GM21619 (cell line): ENCODE results near the gene GMEB2.

Source experiments
- ATAC-seq: cut with Tn5 transposase; IDR thresholded peaks from one replicate; pipeline ENCODE4 v1.9.1; 2021; ENCODE audit not compliant: unreplicated experiment

The GMEB2 gene

GRCh38 chr20:63590218-63591146 is 36.4 kb downstream of the GMEB2 start:
- no peak for ATAC-seq

DNA sequence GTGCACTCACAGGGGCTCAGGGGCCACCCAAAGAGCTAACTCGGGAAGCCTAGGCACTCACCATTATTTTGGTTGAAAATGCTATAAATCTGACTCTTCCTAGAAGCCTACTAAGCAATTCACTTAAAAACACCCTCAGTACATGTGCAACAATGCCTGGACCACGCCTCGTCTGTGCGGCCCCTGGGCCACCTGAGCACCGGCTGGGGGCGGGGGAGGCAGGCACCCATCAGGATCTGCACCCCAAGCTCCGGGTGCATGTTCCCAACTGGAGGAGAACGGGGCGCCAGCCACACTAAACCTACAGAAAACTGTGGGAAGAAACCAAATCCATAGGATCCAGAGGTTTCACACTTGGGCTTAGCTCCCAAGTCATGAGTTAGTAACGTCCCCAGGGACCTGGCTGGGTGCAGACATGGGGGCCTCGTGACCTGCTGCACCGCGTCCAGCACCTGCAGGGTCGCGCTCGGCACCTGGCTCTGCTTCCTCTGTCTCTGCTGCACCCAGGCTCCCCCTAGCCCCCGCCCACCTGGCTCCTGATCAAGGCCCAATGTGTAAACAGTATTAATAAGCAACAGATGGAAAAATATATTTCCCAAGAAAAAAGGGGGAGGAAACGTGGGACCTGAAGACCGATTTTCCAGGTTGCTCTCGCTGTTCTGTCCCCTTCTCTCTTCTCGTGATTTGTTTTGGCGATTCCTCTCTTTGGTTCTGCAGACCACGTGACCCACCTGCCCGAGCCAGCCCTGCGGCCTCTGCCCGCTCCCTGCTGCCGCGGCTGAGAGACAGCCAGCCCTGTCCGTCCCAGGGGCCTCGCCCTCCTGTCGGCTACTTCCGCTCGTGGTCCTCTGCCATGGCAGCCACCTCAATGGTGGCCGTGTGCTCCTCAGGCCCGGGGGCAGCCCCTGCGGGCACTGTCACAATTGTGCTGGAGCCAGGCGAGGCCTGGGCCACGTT is 37.4 kb downstream of the GMEB2 start:
- ATAC-seq = no peak

- ATAC-seq = no peak
Measured at GRCh38 chr20:63588641-63589041, 38.3 kb downstream of the GMEB2 start.

- no peak for ATAC-seq
Measured at GRCh38 chr20:63587776-63588591, 38.9 kb downstream of the GMEB2 start.

GRCh38 chr20:63587256-63587655 is 39.6 kb downstream of the GMEB2 start:
- ATAC-seq = no peak

DNA sequence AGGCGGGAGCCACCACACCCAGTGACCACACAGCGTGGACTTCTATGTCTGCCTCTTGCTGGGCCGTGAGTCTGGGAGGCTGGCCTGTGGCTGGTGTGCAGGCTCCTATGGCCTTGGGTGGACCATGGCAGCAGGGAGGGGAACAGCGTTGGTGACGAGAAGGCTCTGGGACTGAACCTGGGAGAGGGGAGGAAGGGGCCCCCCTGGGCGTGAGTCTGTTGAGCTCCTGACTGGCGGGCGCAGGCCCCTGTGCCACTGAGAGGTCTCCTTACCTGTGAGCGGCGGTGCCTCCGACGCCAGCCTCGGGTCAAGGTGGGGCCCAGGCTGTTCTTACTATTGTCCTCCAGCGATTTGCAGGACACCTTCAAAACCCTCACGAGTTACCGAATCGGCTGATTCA is 40.1 kb downstream of the GMEB2 start:
- ATAC-seq = no peak

- no peak for ATAC-seq
Measured at GRCh38 chr20:63585616-63586565, 41.0 kb downstream of the GMEB2 start.

DNA sequence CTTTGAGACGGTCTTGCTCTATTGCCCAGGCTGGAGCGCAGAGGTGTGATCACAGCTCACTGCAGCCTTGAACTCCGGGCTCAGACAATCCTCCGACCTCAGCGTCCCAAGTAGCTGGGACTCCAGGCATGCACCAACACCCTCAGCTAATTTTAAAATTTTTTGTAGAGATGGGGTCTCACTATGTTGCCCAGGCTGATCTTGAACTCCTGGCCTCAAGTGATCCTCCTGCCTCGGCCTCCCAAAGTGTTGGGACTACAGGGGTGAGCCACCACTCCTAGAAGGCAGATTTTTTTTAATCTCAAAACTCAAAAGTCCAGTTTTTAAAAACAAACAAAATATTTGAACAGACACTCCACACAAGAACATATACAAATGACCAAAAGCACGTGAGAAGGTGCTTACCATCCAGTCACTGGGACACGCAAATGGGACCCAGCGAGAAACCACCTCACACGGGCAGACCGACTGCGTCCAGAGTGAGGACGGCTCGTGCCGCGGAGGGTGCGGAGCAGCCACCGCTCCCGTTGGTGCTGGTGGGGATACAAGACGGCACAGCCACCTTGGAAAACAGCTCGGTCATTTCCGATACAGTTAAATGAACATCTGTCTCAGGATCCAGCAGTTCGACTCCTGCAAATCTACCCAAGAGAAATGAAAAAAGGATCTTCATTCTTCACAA is 44.4 kb downstream of the GMEB2 start:
- ATAC-seq = no peak

DNA sequence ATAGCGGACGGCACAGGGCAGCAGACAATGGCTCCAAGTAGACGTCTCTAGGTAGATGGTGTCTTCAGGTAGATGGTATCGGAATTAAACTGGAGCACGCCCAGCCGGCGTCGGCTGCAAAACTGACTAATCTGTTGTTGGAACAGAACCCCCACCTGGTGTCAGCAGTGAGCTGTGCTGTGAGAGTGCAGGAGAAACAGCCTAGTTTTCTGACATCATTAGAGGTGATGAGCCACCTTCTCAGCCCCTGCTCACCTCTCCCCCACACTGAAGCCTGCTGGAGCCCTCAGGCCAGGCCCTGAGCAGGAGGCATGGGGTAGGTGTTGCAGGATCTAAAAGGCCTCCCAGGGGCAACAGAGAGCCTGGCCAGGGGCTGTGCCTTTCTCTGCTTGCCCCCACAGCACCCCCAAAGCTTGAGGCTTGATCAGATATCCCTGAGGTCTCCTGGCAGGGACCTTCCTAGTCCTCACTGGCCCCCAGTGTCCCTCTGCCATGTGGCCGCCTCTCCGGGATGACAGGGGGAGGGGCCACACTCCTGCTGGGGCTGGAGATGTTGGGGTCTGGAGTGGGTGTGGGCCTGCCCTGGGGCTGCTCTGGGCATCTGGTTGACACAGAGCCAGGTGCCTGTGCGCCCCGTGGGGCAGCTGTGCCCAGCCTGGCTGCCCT is 46.0 kb downstream of the GMEB2 start:
- no peak for ATAC-seq

DNA sequence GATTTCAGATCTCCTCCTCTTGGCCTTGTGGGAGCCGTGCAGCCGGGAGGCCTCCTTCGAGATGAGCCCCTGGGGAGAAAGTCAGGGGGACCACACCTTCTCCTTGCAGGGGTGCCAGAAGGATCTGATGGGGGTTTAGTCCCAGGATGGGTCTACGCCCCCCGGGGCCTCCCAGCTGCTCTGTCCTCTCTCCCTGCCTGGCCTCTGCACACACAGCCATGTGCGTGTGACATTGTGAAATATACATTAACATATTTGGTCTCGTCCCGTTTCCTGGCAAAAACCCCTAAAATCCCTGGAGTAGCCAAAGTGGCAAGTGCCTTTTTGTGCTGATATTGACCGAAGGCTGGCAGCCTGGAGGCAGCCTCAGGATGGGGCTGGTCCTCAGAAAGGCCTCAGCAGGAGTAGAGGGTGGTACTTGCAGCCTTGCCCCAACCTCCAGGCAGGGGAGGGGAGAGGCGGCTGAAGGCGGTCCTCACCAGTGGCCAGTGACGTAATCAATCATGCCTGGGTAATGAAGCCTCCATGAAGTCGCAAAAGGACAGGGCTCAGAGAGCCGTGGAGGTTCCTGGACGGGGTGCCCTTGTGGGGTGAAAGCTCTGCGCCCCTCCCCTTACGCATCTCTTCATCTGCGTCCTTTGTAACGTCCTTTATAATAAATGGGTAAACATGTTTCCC is 47.7 kb downstream of the GMEB2 start:
- no peak for ATAC-seq

DNA sequence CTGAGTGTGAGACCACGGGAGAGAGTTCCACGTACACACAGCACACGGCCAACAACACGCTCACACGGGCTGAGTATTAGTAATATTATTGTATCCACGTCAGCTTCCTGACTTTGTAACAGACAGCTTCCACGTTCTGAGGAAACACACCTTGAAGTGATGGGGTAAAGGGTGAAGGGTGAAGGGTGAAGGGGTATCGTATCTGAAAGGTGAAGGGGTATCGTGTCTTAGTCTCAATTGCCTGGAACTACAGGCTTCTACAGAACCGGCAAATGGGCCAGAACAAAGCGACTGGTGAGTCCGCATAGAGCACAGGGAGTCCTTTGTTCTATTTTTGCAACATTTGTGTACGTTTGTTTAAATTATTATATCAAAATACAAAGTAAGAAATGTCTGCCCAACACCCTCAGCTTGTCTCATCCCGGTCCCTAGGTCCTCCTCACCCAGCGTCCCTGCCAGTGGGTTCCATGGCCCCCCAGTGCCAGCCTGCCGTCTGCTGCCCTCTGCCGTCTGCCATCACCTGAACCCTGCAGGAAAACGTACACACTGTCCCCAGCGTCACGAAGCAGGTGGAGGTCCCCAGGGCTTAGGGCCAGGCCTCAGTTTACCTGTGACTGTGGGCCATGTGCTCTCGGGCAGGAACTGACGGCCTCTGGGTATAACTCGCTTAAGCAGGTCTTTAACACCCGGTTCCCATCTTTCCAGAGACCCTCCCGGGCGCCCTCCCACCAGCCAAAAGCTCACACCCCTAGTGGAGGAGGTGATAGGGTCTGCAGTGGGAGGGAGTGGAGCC is 48.5 kb downstream of the GMEB2 start:
- no peak for ATAC-seq

DNA sequence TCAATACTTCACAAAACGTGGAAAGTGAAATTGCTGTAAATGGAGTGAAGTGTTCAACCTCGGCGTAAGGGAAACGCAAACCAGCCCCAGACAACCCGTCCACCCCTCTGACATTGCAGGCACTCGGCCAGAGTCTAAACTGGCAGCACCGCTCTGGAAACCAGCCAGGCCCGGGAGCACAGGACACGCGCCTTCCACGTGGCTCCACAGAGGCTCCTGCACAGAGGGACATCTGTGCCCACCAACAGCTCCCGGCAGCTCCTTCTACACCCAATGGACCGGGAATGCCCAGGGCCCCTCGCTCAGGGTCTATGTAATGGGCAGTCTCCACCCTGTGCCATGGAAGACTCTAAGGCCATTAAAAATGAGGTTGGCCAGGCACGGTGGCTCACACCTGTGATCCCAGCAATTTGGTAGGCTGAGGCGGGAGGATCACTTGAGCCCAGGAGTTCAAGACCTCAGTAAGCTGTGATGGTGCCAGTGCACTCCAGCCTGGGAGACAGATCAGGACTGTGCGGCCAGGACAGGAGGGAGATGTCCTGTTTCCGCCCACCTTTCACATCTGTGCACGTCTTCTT is 49.5 kb downstream of the GMEB2 start:
- no peak for ATAC-seq

GRCh38 chr20:63576311-63576710 is 50.6 kb downstream of the GMEB2 start:
- ATAC-seq = no peak

GRCh38 chr20:63574829-63575743 is 51.8 kb downstream of the GMEB2 start:
- ATAC-seq = no peak

DNA sequence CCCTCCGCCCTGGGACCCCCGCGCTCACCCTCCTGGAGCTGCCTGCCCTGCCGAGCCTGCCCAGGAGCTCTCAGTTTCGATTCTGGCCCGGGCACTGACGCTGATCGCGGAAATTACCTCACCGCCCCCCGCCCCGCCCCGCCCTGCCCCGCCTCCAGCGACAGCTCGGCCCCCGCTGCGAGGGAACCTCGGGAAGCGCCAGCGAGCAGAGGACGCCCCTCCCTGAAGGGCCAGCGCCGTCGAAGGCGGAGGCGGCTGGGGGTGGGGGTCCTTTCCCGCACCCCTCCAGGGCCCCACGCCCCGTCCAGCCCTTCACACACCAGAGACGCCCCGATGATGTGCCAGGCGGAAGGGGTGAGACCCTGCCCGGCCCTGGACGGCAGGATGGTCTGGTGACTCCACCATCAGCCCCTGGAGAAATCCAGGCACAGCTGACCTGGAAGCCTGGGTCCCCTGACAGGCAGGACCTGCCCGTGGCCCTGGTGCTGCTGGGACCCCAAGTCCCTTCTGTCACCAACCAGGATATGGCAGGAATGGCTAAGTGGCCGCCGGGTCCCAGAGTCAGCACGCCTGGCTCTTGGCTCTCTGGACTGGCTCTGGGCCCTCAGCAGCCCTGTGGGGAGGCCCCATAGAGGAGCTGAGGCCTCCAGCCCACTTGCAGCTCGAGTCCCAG is 52.6 kb downstream of the GMEB2 start, which contains the start of gene HELZ2:
Gene HELZ2, minus strand, starts transcription at position 84 of the 673 bp plus-strand sequence. CDS start 1,854 bp downstream, outside the sequence.
- ATAC-seq = no peak
